Bronchial epithelial cell (primary cell): ENCODE results near the gene USH2A. TPM values are rescaled to one million over a fixed set of nuclear protein-coding genes. Genes with fewer than 3 reads are reported as not detected.

Experiments
- DNase-seq: peaks from one replicate; pipeline ENCODE4 v3.0.0-alpha.2; 2010; ENCODE audit warnings: low read depth
- FAIRE-seq: peaks from 2 replicates; lab custom pipeline; 2011; peaks lifted over from hg19 to GRCh38; lab: Jason Lieb, UNC
- H3K27me3 ChIP-seq: 2 replicates; pipeline ENCODE4 v1.5.1; 2011; ENCODE audit warnings: low read length; ENCODE audit not compliant: control insufficient read depth, insufficient read depth
- H3K36me3 ChIP-seq: 2 replicates; pipeline ENCODE4 v1.5.1; 2011; ENCODE audit warnings: low read length; ENCODE audit not compliant: control insufficient read depth, insufficient read depth
- H3K4me3 ChIP-seq: 2 replicates; pipeline ENCODE4 v1.5.1; 2011; ENCODE audit warnings: mild to moderate bottlenecking, low read depth, low read length, control low read depth
- CTCF ChIP-seq: IDR thresholded peaks from 2 replicates; pipeline ENCODE4 v1.5.1; 2011; ENCODE audit warnings: mild to moderate bottlenecking, moderate library complexity, low read length, control low read depth, inconsistent platforms; ENCODE audit not compliant: insufficient read depth, severe bottlenecking
- total RNA-seq: library from RNA; depleted of rRNA; stranded (reverse); fragments of >200 nt; gene quantifications from 2 replicates; pipeline ENCODE4 v1.2.1, GENCODE V29; 2014

The USH2A gene
- total RNA-seq, 1 donor from 2014 or later = not detected

- no peaks in the 10 kb centered on the region for H3K27me3 ChIP-seq
- FAIRE-seq = no peak
- H3K36me3 ChIP-seq = no peaks in the 10 kb centered on the region
- TF ChIP-seq CTCF = no peak
- no peak for DNase-seq
- H3K4me3 ChIP-seq = no peak overlapping the region
These were observed 38.2 kb upstream of the USH2A start for GRCh38 chr1:216461466-216461865.

- DNase-seq (no peak), FAIRE-seq (no peak)
- no peak for TF ChIP-seq CTCF
- H3K27me3 ChIP-seq = no peaks in the 10 kb centered on the region
- H3K4me3 ChIP-seq = no peak overlapping the region
- no peaks in the 10 kb centered on the region for H3K36me3 ChIP-seq
These were observed 36.5 kb upstream of the USH2A start for GRCh38 chr1:216459651-216460207.

GRCh38 chr1:216458812-216459211 lies 35.6 kb upstream of the USH2A start:
- no peaks in the 10 kb centered on the region for H3K36me3 ChIP-seq
- H3K27me3 ChIP-seq = no peaks in the 10 kb centered on the region
- no peak overlapping the region for H3K4me3 ChIP-seq
- FAIRE-seq (no peak), DNase-seq (no peak)
- TF ChIP-seq CTCF = no peak

GRCh38 chr1:216457356-216457755 lies 34.1 kb upstream of the USH2A start:
- Histone ChIP-seq H3K36me3 (no peaks in the 10 kb centered on the region), H3K4me3 (no peak overlapping the region), H3K27me3 (no peaks in the 10 kb centered on the region)
- FAIRE-seq = no peak
- TF ChIP-seq CTCF = no peak
- DNase-seq = no peak

GRCh38 chr1:216456682-216457081 lies 33.4 kb upstream of the USH2A start:
- no peak overlapping the region for H3K4me3 ChIP-seq
- FAIRE-seq = no peak

More at GRCh38 chr1:216456682-216457081, 33.4 kb upstream of the USH2A start:
- no peak for TF ChIP-seq CTCF
- peak; percentile 84 for DNase-seq
- no peaks in the 10 kb centered on the region for H3K36me3 ChIP-seq
- H3K27me3 ChIP-seq = no peaks in the 10 kb centered on the region
